GM12892 (cell line): ENCODE results near the gene POLR3G.

ENCODE experiments used
- POLR2A ChIP-seq: IDR thresholded peaks from 2 replicates; pipeline ENCODE4 v1.6.1; 2011; ENCODE audit warnings: low read depth, low read length, control low read depth
- TAF1 ChIP-seq: IDR thresholded peaks from 2 replicates; pipeline ENCODE4 v1.6.1; 2011; ENCODE audit warnings: low read depth, mild to moderate bottlenecking, control low read depth, low read length, borderline replicate concordance

DNA sequence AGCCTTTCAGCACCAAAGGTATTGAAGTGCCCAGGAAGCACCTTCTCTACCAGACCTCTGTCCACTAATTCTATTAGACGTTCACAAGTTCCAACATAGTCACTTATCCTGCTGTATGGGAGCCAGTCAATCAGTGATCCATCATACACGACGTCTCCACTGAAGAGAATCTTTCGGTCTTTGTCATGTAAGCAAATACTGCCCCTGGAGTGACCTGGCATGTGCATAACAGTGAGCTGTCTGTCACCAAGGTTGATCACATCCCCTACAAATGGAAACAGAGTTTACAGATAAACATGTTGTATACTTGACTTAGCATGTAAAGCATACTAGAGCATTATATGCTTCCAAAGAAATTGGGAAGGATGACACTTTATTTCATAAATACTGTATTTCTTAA is 13.4 kb upstream of the POLR3G start:
- TF ChIP-seq POLR2A (no peak), TAF1 (no peak)
